Heart left ventricle (tissue), 13 donors: ENCODE data around the gene TBC1D12.

Experiments used
- POLR2A ChIP-seq, 2 donors: fragments of 450-650 bp; IDR thresholded peaks; one replicate each; pipeline ENCODE4 v1.6.1; 2017; ENCODE audit warnings: antibody characterized with exemption in 2 of 2, mild to moderate bottlenecking in 2 of 2, moderate library complexity in 2 of 2
- TF ChIP-seq, protein P1 (sequence below), 12 donors: fragments of 200-600 bp; sonication (generic) in 4 of 12; IDR thresholded peaks; one replicate each; pipeline versions ENCODE4 v1.5.0 to v1.8.0; 2018 to 2022; ENCODE audit warnings: antibody characterized with exemption in 12 of 12, mild to moderate bottlenecking in 5 of 12
- donor health status: ischemic (EF 13 %, LVEDD 7.1; RV severe dilation, severe dysfunction).
- donor health status: DM: no; HTN: yes; CAD: no.
- donor health status: DM: no; HTN: no; CAD: no.
- donor health status: ischemic (EF 25% LVEDD 6.9; RV normal size, moderate dysfunction).
- donor health status: ischemic (EF 25% LVEDD 5.7; RV mildly dilated, moderate dysfunction).
- donor health status: ischemic (EF 35%, LVEDD 5.7; RV mildly dilated, moderate dysfunction).
- donor health status: nonischemic (EF 11% LVEDD 7.7; RV severe dilation, severe dysfunction).
- donor health status: DM: yes; HTN: yes; CAD: no.
- donor health status: PGD.
- donor health status: ischemic (EF 29% LVEDD 5.4; RV normal size, mild dysfunction).
- donor health status: nonischemic (EF 23%, LVEDD 6.1; RV moderate dilation, normal function).

DNA sequence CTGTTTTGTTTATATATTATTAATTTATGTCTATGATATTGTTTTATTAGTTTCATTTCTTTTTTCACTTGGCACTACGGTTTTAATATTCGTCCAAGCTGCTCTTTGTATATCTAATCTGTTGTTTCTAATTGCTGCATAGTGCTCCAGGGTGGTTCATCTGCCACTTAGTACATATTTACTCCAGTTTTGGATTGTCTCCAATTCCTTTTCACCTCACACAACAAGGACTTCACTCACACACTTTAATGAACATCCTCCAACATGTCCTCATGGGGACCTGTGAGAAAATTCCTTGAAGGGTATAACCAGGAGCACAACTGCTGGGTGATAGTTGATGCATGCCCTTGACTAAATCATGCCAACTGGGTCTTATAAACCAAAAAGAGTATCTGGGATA, 25.5 kb upstream of the TBC1D12 start:
- TF ChIP-seq, protein P1, sequence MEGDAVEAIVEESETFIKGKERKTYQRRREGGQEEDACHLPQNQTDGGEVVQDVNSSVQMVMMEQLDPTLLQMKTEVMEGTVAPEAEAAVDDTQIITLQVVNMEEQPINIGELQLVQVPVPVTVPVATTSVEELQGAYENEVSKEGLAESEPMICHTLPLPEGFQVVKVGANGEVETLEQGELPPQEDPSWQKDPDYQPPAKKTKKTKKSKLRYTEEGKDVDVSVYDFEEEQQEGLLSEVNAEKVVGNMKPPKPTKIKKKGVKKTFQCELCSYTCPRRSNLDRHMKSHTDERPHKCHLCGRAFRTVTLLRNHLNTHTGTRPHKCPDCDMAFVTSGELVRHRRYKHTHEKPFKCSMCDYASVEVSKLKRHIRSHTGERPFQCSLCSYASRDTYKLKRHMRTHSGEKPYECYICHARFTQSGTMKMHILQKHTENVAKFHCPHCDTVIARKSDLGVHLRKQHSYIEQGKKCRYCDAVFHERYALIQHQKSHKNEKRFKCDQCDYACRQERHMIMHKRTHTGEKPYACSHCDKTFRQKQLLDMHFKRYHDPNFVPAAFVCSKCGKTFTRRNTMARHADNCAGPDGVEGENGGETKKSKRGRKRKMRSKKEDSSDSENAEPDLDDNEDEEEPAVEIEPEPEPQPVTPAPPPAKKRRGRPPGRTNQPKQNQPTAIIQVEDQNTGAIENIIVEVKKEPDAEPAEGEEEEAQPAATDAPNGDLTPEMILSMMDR (IDR thresholded peaks at IDR 0.05) = no peak
- TF ChIP-seq POLR2A (IDR thresholded peaks at IDR 0.05) = no peak
